Esophagus (tissue), 2 donors: ENCODE data around the gene OSBPL5. TPM values are rescaled to one million over a fixed set of nuclear protein-coding genes. Genes with fewer than 3 reads are reported as not detected.

Experiments
- H3K27ac ChIP-seq, 2 donors: one replicate each; pipeline ENCODE4 v1.5.1; 2013; ENCODE audit warnings: low read depth in 2 of 2, mild to moderate bottlenecking in 2 of 2, inconsistent platforms in 1 of 2, low read length in 1 of 2, moderate library complexity in 1 of 2
- H3K27me3 ChIP-seq, 2 donors: one replicate each; pipeline ENCODE4 v1.6.1; 2013; ENCODE audit warnings: low read length in 2 of 2, control low read depth in 1 of 2, mild to moderate bottlenecking in 1 of 2; ENCODE audit not compliant: insufficient read depth in 2 of 2, control insufficient read depth in 1 of 2
- H3K36me3 ChIP-seq, 2 donors: one replicate each; pipeline ENCODE4 v1.6.1; 2013; ENCODE audit warnings: low read length in 1 of 2; ENCODE audit not compliant: control insufficient read depth in 2 of 2, insufficient read depth in 2 of 2
- H3K4me1 ChIP-seq, 2 donors: one replicate each; pipeline ENCODE4 v1.6.1; 2013; ENCODE audit warnings: low read length in 1 of 2; ENCODE audit not compliant: control insufficient read depth in 2 of 2, insufficient read depth in 2 of 2
- H3K4me3 ChIP-seq, 2 donors: one replicate each; pipeline ENCODE4 v1.5.1; 2013; ENCODE audit warnings: low read length in 2 of 2, mild to moderate bottlenecking in 2 of 2, low read depth in 1 of 2, moderate library complexity in 1 of 2
- H3K9me3 ChIP-seq, 2 donors: one replicate each; pipeline ENCODE4 v1.6.1; 2013; ENCODE audit warnings: mild to moderate bottlenecking in 2 of 2, low read depth in 1 of 2, low read length in 1 of 2, moderate library complexity in 1 of 2; ENCODE audit not compliant: control insufficient read depth in 2 of 2, insufficient read depth in 1 of 2
- WGBS, 2 donors: extraction: QIAGEN DNeasy Blood & Tissue Kit; methylation state at CpG; one replicate each; pipeline ENCODE4 v1.1.7; 2013; 5-methylcytosine and 5-hydroxymethylcytosine counted together
- polyA plus RNA-seq, 2 donors: library from polyadenylated mRNA; stranded (reverse); fragments of 200-250 nt; gene quantifications; one replicate each; pipeline ENCODE4 v1.2.3, GENCODE V29; 2013
- donor health status: healthy with polysubstance abuse.
- donor health status: Bipolar disorder and iron deficiency.

Gene OSBPL5
- polyA plus RNA-seq, 2 donors = 10.4 to 12.6 TPM

DNA sequence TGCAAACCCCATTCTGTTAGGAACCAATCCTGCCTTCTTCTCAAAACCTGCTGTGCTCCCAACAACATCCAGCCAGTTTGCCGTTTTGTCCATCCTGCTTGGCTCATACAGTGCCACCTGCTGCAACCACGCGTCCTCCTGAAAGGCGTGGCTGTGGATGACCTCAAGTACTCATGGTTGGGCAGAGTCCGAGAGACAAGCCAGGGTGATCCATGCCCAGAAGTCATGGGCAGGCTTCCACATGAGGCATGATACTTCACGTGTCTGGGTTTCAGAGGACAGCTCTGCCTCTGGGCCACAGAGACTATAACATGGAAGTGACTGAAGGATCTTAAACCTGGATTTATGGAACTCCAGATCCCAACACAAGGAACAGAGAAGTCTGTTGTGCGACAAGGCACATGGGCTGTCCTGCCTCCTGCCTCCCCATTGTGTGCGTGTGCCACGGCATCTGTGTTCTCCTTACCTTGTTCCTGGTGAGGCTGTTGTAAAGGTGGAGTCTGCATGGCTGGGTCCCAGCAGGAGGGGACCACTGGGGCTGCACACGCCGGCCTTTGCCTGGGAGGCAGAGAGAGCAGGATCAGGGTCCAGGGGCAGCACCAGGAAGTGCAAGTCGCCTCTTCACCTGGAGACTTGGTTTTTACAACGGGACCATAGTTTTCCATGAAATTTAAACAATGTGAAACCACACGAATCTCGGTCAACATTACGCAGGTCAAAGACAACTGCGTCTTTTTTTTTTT, 123.2 kb downstream of the OSBPL5 start:
- Histone ChIP-seq H3K9me3 (no peaks in the 10 kb centered on the region), H3K27me3 (no peaks in the 10 kb centered on the region), H3K4me1 (peaks cover 2 to 12% of the 10 kb centered on the region in 2 donors), H3K27ac (no peak overlapping the region), H3K36me3 (peaks cover 9 to 49% of the 10 kb centered on the region in 2 donors), H3K4me3 (no peak overlapping the region)
- 78 to 79% methylated on average over 17 of the region's 17 CpGs for WGBS, 2 donors

- H3K27ac ChIP-seq = no peak overlapping the region
- no peaks in the 10 kb centered on the region for H3K9me3 ChIP-seq
- no peak overlapping the region for H3K4me3 ChIP-seq
- H3K36me3 ChIP-seq = peaks cover 12 to 51% of the 10 kb centered on the region in 2 donors
- no peaks in the 10 kb centered on the region for H3K27me3 ChIP-seq
- peaks cover 2 to 12% of the 10 kb centered on the region in 2 donors for H3K4me1 ChIP-seq
- WGBS, 2 donors = 93 to 95% methylated on average over 9 of the region's 9 CpGs
Measured at GRCh38 chr11:3040881-3041280, 124.2 kb downstream of the OSBPL5 start.

DNA sequence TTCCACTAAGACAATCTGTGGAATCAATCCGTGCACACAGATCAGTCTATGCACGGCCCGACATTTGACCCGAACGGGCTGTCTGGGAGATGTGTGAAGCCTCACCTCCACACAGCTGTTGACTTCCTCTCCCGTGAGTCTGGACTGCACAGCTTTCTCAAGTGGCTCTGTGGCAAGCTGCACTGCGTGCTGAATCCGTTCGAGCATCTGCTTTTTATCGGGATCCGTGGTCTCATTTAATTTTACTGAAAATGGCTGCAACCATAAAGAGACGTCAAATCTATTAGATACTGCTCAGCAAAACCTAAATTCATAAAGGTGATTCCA, 127.2 kb downstream of the OSBPL5 start:
- Histone ChIP-seq H3K27ac (peak overlapping the region in 1 of 2 donors; percentile 51), H3K36me3 (peaks cover 15 to 46% of the 10 kb centered on the region in 2 donors)

More for the DNA sequence above, 127.2 kb downstream of the OSBPL5 start:
- no peaks in the 10 kb centered on the region for H3K27me3 ChIP-seq
- WGBS, 2 donors = 84 to 88% methylated on average over 12 of the region's 12 CpGs
- H3K4me1 ChIP-seq = peaks cover 2 to 8% of the 10 kb centered on the region in 2 donors
- no peak overlapping the region for H3K4me3 ChIP-seq
- H3K9me3 ChIP-seq = no peaks in the 10 kb centered on the region

Other genes with a start within 250 kb of the OSBPL5 start
- 10 to 100 TPM; 19.6 to 61.7 TPM for gene PHLDA2, start 235.9 kb downstream of the OSBPL5 start, polyA plus RNA-seq
- 10 to 100 TPM; 66.0 to 68.6 TPM for gene NAP1L4, start 173.0 kb downstream of the OSBPL5 start, polyA plus RNA-seq
- 10 to 100 TPM; 22.8 to 29.0 TPM for gene CARS1, start 107.9 kb downstream of the OSBPL5 start, polyA plus RNA-seq
- not detected for gene MRGPRG, start 53.5 kb upstream of the OSBPL5 start, polyA plus RNA-seq
- gene MRGPRE, start 67.1 kb upstream of the OSBPL5 start, polyA plus RNA-seq = not detected
- gene ZNF195, start 213.8 kb upstream of the OSBPL5 start, polyA plus RNA-seq = 1 to 10 TPM; 7.4 to 9.5 TPM